ENCODE data around the gene CCL16. TPM values are rescaled to one million over a fixed set of nuclear protein-coding genes. Genes with fewer than 3 reads are reported as not detected.

CCL16 gene
- total RNA-seq, 1 donor from 2014 or later, result 0.50 TPM

DNA sequence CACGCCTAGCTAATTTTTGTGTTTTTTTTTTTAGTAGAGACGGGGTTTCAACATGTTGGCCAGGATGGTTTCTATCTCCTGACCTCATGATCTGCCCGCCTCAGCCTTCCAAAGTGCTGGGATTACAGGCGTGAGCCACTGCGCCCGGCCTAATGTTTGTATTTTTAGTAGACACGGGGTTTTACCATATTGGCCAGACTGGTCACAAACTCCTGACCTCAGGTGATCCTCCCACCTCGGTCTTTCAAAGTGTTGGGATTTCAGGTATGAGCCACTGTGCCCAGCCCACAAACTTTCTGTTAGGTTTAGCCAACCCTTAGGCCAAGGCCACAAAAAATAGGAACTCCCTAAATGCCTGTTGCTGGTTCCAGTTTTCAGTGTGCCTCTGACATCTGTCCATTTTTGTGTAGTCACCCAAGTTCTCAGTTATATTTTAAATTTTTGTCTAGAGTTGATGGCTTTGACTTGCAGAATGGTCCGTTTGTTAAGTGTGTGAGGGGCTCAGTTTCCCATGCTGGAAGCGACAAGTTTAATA is 12.7 kb downstream of the CCL16 start:
- Histone ChIP-seq H3K27ac (no peak overlapping the region), H3K4me1 (peaks cover 12% of the 10 kb centered on the region), H3K27me3 (ENCODE audit: low read depth) (no peaks in the 10 kb centered on the region), H3K9me3 (no peaks in the 10 kb centered on the region), H3K36me3 (no peaks in the 10 kb centered on the region), H3K4me3 (no peak overlapping the region)
- TF ChIP-seq, protein P1, sequence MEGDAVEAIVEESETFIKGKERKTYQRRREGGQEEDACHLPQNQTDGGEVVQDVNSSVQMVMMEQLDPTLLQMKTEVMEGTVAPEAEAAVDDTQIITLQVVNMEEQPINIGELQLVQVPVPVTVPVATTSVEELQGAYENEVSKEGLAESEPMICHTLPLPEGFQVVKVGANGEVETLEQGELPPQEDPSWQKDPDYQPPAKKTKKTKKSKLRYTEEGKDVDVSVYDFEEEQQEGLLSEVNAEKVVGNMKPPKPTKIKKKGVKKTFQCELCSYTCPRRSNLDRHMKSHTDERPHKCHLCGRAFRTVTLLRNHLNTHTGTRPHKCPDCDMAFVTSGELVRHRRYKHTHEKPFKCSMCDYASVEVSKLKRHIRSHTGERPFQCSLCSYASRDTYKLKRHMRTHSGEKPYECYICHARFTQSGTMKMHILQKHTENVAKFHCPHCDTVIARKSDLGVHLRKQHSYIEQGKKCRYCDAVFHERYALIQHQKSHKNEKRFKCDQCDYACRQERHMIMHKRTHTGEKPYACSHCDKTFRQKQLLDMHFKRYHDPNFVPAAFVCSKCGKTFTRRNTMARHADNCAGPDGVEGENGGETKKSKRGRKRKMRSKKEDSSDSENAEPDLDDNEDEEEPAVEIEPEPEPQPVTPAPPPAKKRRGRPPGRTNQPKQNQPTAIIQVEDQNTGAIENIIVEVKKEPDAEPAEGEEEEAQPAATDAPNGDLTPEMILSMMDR (IDR thresholded peaks at IDR 0.05), result no peak
- ATAC-seq (no peak), DNase-seq (no peak)
- intact Hi-C loops (cut with DNase I), result loop anchor here (10.0 kb wide), 1 partner anchor 176 kb away; no protein-coding TSS in a partner anchor

DNA sequence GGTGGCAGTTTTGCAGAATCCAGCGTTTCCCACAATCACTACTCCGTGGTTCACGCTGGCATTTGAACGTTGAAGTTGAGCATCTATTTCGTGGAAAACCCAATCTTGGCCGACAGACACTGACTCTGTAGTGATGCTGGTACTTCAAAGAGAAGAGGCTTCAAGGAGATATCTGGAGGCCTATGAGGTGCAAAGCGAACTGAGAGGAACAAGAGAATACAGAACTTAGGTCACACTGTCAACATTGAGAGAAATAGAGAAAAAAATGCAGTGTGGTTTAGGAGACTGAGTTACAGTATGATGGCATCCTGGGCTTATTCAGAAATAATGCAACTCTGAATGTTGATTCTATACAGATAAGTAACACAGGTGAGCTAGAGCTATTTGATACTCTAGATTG is 16.0 kb downstream of the CCL16 start:
- intact Hi-C loops (cut with DNase I), result loop anchor here (10.0 kb wide), 1 partner anchor 180 kb away; no protein-coding TSS in a partner anchor
- H3K27me3 ChIP-seq (ENCODE audit: low read depth), result peaks cover 4% of the 10 kb centered on the region
- no peaks in the 10 kb centered on the region for H3K36me3 ChIP-seq
- no peak for ATAC-seq
- H3K4me1 ChIP-seq, result no peaks in the 10 kb centered on the region
- H3K27ac ChIP-seq, result no peak overlapping the region
- no peak overlapping the region for H3K4me3 ChIP-seq
- TF ChIP-seq, protein P1 (IDR thresholded peaks at IDR 0.05), result no peak
- no peaks in the 10 kb centered on the region for H3K9me3 ChIP-seq
- DNase-seq, result no peak

DNA sequence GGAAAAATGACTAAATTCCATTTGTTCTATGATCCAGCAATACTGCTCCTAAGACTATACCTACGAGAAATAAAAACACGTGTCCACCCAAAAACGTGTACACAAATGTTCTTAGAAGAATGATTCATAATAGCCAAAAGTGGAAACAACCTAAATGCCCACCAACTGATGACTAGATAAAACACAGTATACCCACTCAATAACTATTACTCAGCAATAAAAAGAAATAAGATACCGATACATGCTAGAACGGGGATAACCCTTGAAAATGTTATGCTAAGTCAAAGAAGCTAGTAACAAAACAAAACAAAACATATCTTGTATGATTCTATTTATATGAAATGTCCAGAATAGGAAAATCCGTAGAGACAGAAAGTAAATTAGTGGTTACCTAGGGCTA is 17.6 kb downstream of the CCL16 start:
- Histone ChIP-seq H3K27me3 (ENCODE audit: low read depth) (peaks cover 13% of the 10 kb centered on the region), H3K36me3 (no peaks in the 10 kb centered on the region), H3K9me3 (no peaks in the 10 kb centered on the region), H3K27ac (no peak overlapping the region), H3K4me1 (no peaks in the 10 kb centered on the region), H3K4me3 (no peak overlapping the region)
- intact Hi-C loops (cut with DNase I), result loop anchor here (10.0 kb wide), 1 partner anchor 181 kb away; no protein-coding TSS in a partner anchor
- DNase-seq (no peak), ATAC-seq (no peak)
- TF ChIP-seq, protein P1 (IDR thresholded peaks at IDR 0.05), result no peak

DNA sequence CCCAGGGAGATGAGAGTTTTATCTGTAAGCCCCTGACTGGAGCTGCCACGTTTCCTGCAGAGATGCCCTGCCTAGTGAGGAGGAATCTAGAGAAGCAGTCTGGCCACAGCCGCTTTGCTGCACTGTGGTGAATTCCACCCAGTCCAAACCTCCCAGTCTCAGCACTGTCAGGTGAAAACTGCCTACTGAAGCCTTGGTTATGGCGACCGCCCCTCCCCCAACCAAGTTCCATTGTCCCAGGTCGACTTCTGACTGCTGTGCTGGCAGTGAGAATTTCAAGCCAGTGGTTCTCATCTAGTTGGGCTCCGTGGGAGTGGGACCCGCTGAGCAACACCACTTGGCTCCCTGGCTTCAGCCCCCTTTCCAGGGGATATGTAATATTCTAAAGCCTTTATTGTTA is 27.6 kb downstream of the CCL16 start:
- peaks cover 4% of the 10 kb centered on the region for H3K27me3 ChIP-seq (ENCODE audit: low read depth)
- ATAC-seq (no peak), DNase-seq (no peak)
- intact Hi-C loops (cut with DNase I), result no loop called here
- no peaks in the 10 kb centered on the region for H3K36me3 ChIP-seq
- H3K4me1 ChIP-seq, result no peaks in the 10 kb centered on the region
- H3K4me3 ChIP-seq, result no peak overlapping the region
- H3K27ac ChIP-seq, result no peak overlapping the region
- H3K9me3 ChIP-seq, result no peaks in the 10 kb centered on the region
- TF ChIP-seq, protein P1 (IDR thresholded peaks at IDR 0.05), result no peak

DNA sequence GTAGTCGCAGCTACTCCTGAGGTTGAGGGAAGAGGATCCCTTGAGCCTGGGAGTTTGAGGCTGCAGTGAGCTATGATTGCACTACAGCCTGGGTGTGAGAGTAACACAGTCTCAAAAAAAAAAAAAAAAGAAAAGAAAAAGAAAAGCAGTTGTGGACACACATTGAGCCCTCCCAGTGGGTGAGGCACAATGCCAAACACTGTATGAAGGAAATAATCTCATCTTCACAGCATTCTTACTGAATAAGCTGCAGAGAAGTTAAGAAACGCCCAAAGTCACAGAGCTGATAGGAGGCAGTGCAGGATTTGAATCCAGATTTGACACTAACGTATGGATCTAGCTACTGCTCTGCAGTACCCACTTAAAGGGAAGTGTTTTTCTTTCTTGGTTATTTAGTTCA is 31.9 kb downstream of the CCL16 start:
- intact Hi-C loops (cut with DNase I), result no loop called here
- Histone ChIP-seq H3K36me3 (no peaks in the 10 kb centered on the region), H3K27ac (no peak overlapping the region), H3K4me1 (no peaks in the 10 kb centered on the region), H3K9me3 (no peaks in the 10 kb centered on the region), H3K4me3 (no peak overlapping the region), H3K27me3 (ENCODE audit: low read depth) (no peaks in the 10 kb centered on the region)
- ATAC-seq (no peak), DNase-seq (no peak)
- TF ChIP-seq, protein P1 (IDR thresholded peaks at IDR 0.05), result no peak

All from lower lobe of right lung (tissue), 2 donors.